NOMO-1 treated with DMSO at 0.1 percent for 48 hours (cell line): ENCODE data around the gene PRKAB2.
"Not testable (repeated sequence)": the region's sequence is repeated elsewhere in the genome, so short reads cannot be mapped to it uniquely, and the experiment has no call there.

Experiments
- DNase-seq: peaks from one replicate; lab custom pipeline; 2025; ENCODE audit not compliant: unreplicated experiment; lab: John Stamatoyannopoulos, UW

The PRKAB2 gene

DNA sequence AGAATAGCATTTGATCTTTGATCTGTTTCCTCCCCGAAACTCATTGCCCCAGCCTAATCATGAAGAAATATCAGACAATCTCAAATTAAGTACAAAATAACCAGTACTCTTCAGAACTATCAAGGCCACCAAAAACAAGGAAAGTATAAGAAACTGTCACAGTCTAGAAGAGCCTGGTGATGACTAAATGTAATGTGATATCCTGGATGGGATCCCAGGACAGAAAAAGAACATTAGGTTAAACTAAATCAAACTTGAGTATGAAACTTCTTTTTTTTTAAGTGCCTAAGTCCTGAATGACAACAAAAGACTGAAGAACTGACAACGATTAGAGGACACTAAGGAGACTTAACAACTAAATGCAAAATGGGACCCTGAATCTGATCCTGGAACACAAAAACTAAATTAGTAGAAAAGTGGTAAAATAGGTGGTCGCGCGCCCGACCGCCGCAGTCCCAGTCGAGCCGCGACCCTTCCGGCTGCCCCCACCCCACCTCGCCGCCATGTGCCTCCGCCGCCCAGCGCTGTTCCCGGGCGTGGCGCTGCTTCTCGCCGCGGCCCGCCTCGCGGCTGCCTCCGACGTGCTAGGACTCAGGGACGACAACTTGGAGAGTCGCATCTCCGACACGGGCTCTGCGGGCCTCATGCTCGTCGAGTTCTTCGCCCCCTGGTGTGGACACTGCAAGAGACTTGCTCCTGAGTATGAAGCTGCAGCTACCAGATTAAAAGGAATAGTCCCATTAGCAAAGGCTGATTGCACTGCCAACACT, 5.5 kb upstream of the PRKAB2 start:
- no peak for DNase-seq

DNA sequence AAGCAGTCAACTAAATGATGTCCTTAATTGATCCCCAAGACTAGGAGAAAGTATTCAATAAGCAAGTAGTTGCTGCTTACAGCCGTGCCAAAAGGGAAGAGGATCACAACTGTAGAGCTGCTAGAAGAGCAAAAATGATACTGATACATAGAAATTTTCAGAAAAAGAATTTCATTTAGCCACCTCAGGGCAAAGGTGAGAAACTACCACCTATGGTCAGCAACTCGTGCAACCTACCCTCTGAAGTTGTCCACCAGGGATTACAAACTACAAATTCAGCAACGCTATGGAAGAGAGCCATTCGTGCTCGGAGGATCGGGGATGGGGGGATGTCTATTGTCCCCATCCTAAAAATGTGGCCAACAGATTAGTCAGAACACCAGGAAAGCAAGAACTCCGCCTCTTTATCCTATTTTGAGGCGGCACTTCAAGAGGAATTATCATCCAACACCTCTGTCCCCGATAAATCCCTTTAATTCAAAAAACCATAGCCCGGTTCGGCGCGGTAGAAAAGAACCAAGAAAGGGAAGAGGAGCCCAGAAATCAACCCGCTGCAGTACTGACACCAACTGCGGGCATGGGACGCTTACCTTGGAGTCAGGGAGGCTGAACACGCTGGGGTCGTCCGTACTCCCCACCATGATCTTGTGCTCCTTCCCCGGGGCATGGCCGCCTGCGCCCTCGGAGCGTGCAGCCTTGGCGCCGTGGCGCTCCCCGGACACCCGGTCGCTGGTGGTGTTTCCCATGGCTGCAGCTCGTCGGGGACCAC, 687 bp downstream of the PRKAB2 start:
- DNase-seq: peak; percentile 2

DNA sequence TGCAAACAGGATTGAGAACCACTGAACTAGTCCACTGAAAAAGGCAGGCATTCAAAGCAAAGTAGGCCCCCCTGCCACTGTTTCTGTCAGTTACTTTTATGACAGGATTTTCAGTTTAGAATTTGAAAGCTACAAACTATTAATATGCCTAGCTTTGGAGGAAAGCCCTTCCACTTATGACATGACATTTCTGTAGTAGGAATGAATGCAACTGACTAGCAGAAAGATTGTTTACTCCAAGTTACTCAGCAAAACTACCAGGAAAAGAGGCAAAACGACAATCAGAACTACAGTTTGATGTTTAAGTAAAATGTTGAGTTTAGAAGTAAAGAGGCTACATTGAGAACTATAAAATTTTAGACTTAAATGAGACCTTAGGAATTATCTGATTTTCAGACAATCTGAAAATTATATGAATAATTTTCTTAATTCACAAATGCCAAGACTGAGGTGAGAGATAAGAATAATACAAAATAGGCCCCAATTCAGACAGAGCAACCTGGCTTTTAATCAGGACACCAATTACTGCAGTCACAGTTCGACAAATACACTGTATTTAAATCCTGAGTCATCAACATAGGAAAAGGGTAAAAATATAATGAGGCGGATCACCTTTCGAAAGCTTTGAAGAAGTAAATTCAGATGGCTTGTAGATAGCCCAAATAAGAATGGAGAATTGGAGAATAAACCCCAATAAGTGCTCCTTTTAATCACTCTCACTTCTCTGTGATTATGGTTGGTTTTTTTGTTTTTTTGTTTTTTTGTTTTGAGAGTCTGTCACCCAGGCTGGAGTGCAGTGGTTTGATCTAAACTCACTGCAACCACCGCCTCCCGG, 2.2 kb downstream of the PRKAB2 start:
- no peak for DNase-seq

- no peak for DNase-seq
Observed at GRCh38 chr1:147169171-147169570, 3.1 kb downstream of the PRKAB2 start.

GRCh38 chr1:147168626-147169058, 3.6 kb downstream of the PRKAB2 start:
- no peak for DNase-seq

DNA sequence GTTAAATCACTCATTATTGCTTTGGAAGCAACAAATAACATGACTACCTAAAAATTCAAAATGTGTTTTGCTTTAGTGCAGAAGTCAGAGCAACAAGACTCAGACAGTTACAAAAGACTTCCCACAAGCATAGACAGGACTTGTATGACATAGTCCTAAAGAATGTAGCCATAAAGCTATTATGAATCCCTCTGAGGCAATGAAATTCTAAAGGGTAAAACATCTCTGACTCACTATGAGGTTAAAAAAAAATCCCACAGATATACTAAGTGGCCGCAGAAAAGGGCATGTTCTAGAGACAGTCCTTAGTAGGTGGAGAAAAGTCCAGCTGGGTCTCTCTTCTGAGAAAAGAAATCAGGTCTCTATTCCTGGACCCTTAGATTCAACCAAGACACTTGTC, 4.9 kb downstream of the PRKAB2 start:
- no peak for DNase-seq

DNA sequence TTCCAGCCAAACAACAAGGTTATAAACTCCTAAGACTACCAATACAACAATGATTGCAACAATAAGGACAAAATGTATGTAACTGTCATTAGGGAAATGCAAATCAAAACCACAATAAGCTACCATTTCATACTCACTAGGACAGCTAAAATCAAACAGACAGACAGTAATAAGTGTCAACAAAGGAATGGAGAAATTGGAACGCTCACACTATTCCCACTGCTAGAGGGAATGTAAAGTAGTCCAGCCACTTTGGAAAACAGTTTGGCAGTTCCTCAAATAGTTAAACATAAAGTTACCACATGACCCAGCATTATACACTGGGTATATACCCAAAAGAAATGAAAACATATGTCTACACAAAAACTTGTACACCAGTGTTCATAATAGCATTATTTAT, 9.3 kb downstream of the PRKAB2 start:
- no peak for DNase-seq

- no peak for DNase-seq
Observed at GRCh38 chr1:147162093-147162492, 10.2 kb downstream of the PRKAB2 start.

- not testable (repeated sequence) for DNase-seq
Observed at GRCh38 chr1:147157116-147157515, 15.2 kb downstream of the PRKAB2 start.

- no peak for DNase-seq
Observed at GRCh38 chr1:147156642-147157041, 15.6 kb downstream of the PRKAB2 start.

DNA sequence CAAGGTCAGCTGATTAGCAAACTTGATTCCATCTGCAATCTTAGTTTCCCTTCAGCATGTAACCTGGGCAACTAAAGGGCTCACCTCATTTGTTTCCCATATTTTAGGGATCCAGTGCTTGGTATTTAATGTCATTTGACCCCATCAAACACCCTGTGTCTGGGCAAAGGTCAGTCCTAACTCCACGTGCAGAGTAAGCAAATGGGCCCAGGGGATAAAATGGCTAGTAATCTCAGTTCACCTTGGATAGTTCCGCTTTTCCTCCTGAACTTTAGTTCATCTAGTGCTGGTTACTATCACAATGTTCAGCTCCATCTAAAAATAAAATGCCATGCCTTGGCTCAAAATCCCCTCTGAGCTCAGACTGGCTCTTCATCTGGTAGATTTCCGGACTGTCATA, 19.5 kb downstream of the PRKAB2 start:
- no peak for DNase-seq

- no peak for DNase-seq
Observed at GRCh38 chr1:147151244-147151643, 21.0 kb downstream of the PRKAB2 start.

DNA sequence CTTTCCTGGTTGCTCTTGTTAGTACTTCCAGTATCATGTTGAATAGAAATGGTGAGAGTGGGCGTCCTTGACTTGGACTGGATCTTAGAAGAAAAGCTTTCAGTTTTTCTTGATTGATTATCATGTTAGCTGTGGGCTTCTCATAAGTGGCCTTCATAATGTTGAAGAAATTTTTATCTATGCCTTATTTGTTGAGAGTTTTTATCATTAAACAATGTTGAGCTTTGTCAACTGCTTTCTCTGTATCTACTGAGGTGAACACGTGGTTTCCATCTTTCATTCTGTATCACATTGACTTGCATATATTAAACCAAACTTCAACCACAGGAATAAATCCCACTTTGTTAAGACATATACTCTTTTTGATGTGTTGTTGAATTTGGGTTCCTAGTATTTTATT, 29.4 kb downstream of the PRKAB2 start:
- no peak for DNase-seq

GRCh38 chr1:147130721-147131120, 41.5 kb downstream of the PRKAB2 start:
- DNase-seq: not testable (repeated sequence)

DNA sequence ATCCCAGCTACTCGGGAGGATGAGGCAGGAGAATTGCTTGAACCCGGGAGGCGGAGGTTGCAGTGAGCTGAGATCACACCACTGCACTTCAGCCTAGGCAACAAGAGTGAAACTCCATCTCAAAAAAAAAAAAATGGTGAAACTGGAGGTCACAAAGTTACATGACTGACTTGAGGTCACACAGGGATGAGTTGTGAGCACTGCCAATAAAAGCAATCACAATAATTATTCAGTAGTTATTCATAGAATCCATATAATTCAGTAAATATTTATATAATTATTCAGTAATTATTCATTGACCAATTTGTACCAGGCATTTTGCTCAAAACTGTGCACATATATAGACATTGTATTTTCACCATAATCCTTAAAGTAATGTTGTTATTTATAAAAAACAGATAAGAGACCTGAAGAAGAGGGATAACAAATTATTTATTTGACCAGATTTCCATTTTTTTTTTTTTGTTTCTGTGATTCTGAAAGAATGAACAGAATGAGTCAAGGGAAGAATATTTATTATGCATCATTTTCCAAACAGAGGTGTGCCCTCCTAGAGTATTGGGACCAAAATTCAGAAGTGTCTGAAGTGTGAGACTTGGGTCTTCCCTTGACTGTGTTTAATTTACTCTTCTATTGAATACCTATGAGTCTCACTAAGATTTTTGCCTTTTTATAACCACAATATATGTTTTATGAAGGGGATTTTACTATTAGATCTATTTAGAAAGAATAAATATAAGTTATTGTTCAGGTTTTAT, 43.0 kb downstream of the PRKAB2 start:
- no peak for DNase-seq

DNA sequence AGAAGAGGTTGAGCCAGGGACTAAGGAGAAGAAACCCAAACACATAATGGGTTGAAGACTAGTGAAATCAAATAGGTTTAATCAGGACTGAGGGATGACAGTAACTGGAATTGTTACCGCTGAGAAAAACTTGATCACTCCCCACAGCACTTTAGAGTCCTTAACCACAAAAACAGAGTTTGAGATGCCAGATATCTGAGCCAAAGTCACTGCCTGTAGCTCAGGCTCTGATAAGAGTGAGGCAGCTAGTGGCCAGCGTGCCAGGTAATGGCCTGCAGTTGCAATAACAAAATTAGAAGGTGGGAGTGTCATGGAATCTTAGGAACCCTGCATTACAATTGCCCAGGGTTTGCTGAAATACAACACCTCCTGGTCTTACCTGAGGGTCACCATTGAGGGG, 48.0 kb downstream of the PRKAB2 start:
- no peak for DNase-seq

DNA sequence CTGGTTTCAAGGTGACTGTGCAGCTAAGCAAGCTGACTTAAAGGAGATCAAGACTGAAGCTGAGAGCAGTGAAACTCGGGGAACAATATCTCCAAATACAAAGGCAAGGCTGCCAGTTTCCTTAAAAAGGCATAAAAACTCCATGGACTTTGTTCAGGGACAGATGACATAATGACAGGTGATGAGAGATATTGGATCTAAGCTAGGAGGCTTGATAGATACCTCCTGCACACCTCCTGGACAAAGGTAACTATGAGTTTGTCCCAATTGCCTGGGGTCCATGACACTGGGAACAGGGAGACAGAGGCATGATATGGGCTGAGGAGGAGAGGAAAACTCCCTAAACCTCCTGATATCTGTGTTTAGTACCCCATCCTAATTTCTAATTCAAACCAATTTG, 55.2 kb downstream of the PRKAB2 start:
- DNase-seq: no peak

DNA sequence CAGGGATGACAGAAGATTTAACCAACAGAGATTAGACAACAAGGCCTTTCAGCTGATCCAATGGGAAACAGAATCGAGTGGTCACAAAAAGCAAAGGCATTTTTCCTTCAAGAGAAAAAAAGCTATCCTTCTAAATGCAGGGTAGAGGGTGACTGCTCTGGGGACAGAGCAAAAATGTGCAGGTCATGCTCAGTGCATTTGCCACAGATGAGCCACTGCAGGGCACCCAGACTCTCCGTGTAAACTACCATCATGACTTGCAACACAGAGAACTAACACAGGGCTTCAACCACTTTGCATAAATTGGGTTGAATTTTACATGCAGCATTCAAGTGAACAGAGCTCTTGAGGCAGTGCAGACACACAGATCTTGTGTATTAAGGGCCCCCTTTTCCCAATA, 56.8 kb downstream of the PRKAB2 start:
- no peak for DNase-seq

GRCh38 chr1:147115079-147115478, 57.2 kb downstream of the PRKAB2 start:
- DNase-seq: not testable (repeated sequence)

DNA sequence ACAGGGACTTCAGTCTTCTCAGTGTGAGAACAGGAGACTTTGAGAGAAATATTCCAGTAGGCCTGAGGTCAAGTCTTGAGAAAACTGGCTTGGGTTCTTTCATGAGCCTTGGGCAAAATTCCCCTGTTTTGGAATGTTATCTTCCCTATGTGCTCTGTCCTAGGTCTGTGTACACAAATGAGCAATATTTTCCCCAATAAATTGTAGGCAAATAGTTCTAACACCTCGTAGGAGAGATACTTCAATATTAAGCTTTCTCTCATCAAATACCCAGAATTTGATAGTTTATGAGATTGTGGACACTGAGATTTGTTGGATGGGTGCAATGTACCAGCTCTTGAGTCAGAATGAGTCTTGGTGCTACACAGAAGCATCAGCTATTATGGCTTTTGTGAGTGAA, 57.9 kb downstream of the PRKAB2 start:
- DNase-seq: not testable (repeated sequence)
